Muscle of arm (tissue), 12 donors: Measurements from ENCODE around the gene MESP2. TPM values are rescaled to one million over a fixed set of nuclear protein-coding genes. Genes with fewer than 3 reads are reported as not detected.

Source experiments
- DNase-seq: peaks from one replicate; pipeline ENCODE4 v3.0.0-alpha.2; 2013
- polyA plus RNA-seq, 12 donors: library from polyadenylated mRNA; unstranded; fragments of 120-200 nt; gene quantifications; one replicate each; pipeline ENCODE4 v1.2.1, GENCODE V29; 2013; ENCODE audit not compliant: insufficient read length in 12 of 12

Gene MESP2
- polyA plus RNA-seq, 12 donors, result 0.11 to 1.0 (median 0.40) TPM; not detected in 4

- no peak for DNase-seq
These were observed 23.1 kb downstream of the MESP2 start for GRCh38 chr15:89799011-89799911.

- no peak for DNase-seq
These were observed 23.9 kb downstream of the MESP2 start for GRCh38 chr15:89799918-89800498.

- DNase-seq, result no peak
These were observed 25.5 kb downstream of the MESP2 start for GRCh38 chr15:89801471-89802195.

- DNase-seq, result no peak
These were observed 26.2 kb downstream of the MESP2 start for GRCh38 chr15:89802231-89802928.

- DNase-seq, result no peak
These were observed 27.1 kb downstream of the MESP2 start for GRCh38 chr15:89802986-89803824.

- DNase-seq, result no peak
These were observed 28.0 kb downstream of the MESP2 start for GRCh38 chr15:89803941-89804800.

- no peak for DNase-seq
These were observed 29.4 kb downstream of the MESP2 start for GRCh38 chr15:89805241-89806209.

GRCh38 chr15:89806210-89806558 is 30.1 kb downstream of the MESP2 start:
- DNase-seq, result no peak

- DNase-seq, result no peak
These were observed 30.7 kb downstream of the MESP2 start for GRCh38 chr15:89806559-89807550.

GRCh38 chr15:89807689-89808088 is 31.6 kb downstream of the MESP2 start:
- DNase-seq, result no peak

- no peak for DNase-seq
These were observed 32.2 kb downstream of the MESP2 start for GRCh38 chr15:89808160-89808870.

- no peak for DNase-seq
These were observed 33.1 kb downstream of the MESP2 start for GRCh38 chr15:89809093-89809786.

- DNase-seq, result no peak
These were observed 33.6 kb downstream of the MESP2 start for GRCh38 chr15:89809787-89810148.

- DNase-seq, result no peak
These were observed 34.7 kb downstream of the MESP2 start for GRCh38 chr15:89810837-89811236.

- DNase-seq, result no peak
These were observed 36.1 kb downstream of the MESP2 start for GRCh38 chr15:89812011-89812846.
